K562 (cell line): ENCODE results near the gene SLMAP. TPM values are rescaled to one million over a fixed set of nuclear protein-coding genes. Genes with fewer than 3 reads are reported as not detected.

ENCODE experiments used
- E2F6 ChIP-seq, 2 experiments: IDR thresholded peaks; 2 replicates each; pipeline ENCODE4 v1.6.1; 2011; ENCODE audit warnings: borderline replicate concordance in 1 of 2, control low read depth in 1 of 2, low read depth in 1 of 2, low read length in 1 of 2, mild to moderate bottlenecking in 1 of 2, mixed read lengths in 1 of 2, moderate library complexity in 1 of 2; ENCODE audit not compliant: insufficient read depth in 1 of 2, insufficient read length in 1 of 2, poor library complexity in 1 of 2, severe bottlenecking in 1 of 2; ENCODE audit errors: extremely low read depth in 1 of 2
- MNT ChIP-seq, 2 experiments: fragments of 450-650 bp; conservative IDR thresholded peaks; 2 replicates each; pipeline ENCODE4 v1.6.1; 2017; ENCODE audit warnings: mild to moderate bottlenecking in 2 of 2, moderate library complexity in 2 of 2
- NCOA1 ChIP-seq: fragments of 450-650 bp; IDR thresholded peaks from 2 replicates; pipeline ENCODE4 v1.6.1; 2016; ENCODE audit warnings: low read depth
- NFE2 ChIP-seq: IDR thresholded peaks from 2 replicates; pipeline ENCODE4 v1.6.1; 2014; ENCODE audit warnings: antibody characterized with exemption, low read depth
- RUNX1 ChIP-seq: sonication (generic); IDR thresholded peaks from 2 replicates; pipeline ENCODE4 v1.6.1; 2016; ENCODE audit warnings: antibody characterized with exemption, low read depth
- SMARCA5 ChIP-seq: fragments of 450-650 bp; IDR thresholded peaks from 2 replicates; pipeline ENCODE4 v1.6.1; 2016
- XRCC5 ChIP-seq: fragments of 200-400 bp; formaldehyde crosslinking; IDR thresholded peaks from 2 replicates; pipeline ENCODE4 v1.6.1; 2017; ENCODE audit warnings: low read depth, mild to moderate bottlenecking, low read length
- ZBTB2 ChIP-seq: fragments of 450-650 bp; IDR thresholded peaks from 2 replicates; pipeline ENCODE4 v1.6.1; 2016; ENCODE audit warnings: antibody characterized with exemption
- ZFP1 ChIP-seq: fragments of 450-650 bp; formaldehyde crosslinking; IDR thresholded peaks from 2 replicates; pipeline ENCODE4 v1.4.0; 2020; ENCODE audit warnings: mild to moderate bottlenecking, mixed read lengths
- ZNF766 ChIP-seq: fragments of 200-800 bp; sonication (Bioruptor generic); conservative IDR thresholded peaks from 2 replicates; pipeline ENCODE4 v1.6.1; 2016; ENCODE audit warnings: missing genetic modification characterization, missing compliant biosample characterization
- polyA plus RNA-seq, 8 experiments: library from polyadenylated mRNA; depleted of rRNA in 4 of 8; stranded (reverse) in 5 of 8; unstranded in 3 of 8; fragments of >200 nt; fragmentation: Nextera tagmentation in 2 of 8; fragmentation: Illumina TruSeq in 1 of 8; extraction: Ambion mirVana in 2 of 8; extraction: Trizol in 1 of 8; gene quantifications; 2 replicates each; pipeline versions ENCODE4 v1.2.1 to v1.2.3, GENCODE V29; 2011 to 2014; ENCODE audit warnings: inconsistent platforms in 1 of 8, missing spikeins in 1 of 8
- total RNA-seq, 7 experiments: library from RNA; depleted of rRNA in 6 of 7; stranded (reverse); fragments of >200 nt in 6 of 7; fragmentation: Illumina TruSeq in 2 of 7; extraction: Trizol in 2 of 7; gene quantifications; 2 replicates each; pipeline versions ENCODE4 v1.2.1 to v1.2.3, GENCODE V29; 2011 to 2021; ENCODE audit warnings: low replicate concordance in 1 of 7
- TF ChIP-seq, protein P1 (sequence below), 2 experiments: fragments of 450-650 bp in 1 of 2; sonication (generic) in 1 of 2; formaldehyde crosslinking in 1 of 2; IDR thresholded peaks in 1 of 2; conservative IDR thresholded peaks in 1 of 2; 2 replicates each; pipeline versions ENCODE4 v1.6.1 to v1.8.1; 2016 to 2023; ENCODE audit warnings: mild to moderate bottlenecking in 2 of 2, moderate library complexity in 2 of 2, inconsistent platforms in 1 of 2, missing genetic modification reagents in 1 of 2
- TF ChIP-seq, protein P2 (sequence below): fragments of 450-650 bp; IDR thresholded peaks from 2 replicates; pipeline ENCODE4 v1.6.1; 2017; ENCODE audit warnings: antibody characterized with exemption, mild to moderate bottlenecking
- TF ChIP-seq, protein P3 (sequence below): sonication (generic); formaldehyde crosslinking; IDR thresholded peaks from 2 replicates; pipeline ENCODE4 v1.4.0; 2020; ENCODE audit warnings: mild to moderate bottlenecking, missing genetic modification reagents

SLMAP gene
- total and polyA plus RNA-seq, 9 of the 15 experiments (the other 6 are each of a cell fraction or from before 2014, with no cell fraction given): 12.1 to 50.7 (median 28.3) TPM

GRCh38 chr3:57951066-57951882 is 195.2 kb downstream of the SLMAP start (continued):
- TF ChIP-seq, protein P1, sequence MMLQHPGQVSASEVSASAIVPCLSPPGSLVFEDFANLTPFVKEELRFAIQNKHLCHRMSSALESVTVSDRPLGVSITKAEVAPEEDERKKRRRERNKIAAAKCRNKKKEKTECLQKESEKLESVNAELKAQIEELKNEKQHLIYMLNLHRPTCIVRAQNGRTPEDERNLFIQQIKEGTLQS (IDR thresholded peaks at IDR 0.05): peak; percentile 95
- TF ChIP-seq, protein P1 (CRISPR knock-in tag; conservative IDR thresholded peaks at IDR 0.05): no peak
- TF ChIP-seq NFE2: peak; percentile 73; the same call in 1 of the 2 replicates
- TF ChIP-seq ZFP1 (CRISPR knock-in tag): no peak
- TF ChIP-seq, protein P2, sequence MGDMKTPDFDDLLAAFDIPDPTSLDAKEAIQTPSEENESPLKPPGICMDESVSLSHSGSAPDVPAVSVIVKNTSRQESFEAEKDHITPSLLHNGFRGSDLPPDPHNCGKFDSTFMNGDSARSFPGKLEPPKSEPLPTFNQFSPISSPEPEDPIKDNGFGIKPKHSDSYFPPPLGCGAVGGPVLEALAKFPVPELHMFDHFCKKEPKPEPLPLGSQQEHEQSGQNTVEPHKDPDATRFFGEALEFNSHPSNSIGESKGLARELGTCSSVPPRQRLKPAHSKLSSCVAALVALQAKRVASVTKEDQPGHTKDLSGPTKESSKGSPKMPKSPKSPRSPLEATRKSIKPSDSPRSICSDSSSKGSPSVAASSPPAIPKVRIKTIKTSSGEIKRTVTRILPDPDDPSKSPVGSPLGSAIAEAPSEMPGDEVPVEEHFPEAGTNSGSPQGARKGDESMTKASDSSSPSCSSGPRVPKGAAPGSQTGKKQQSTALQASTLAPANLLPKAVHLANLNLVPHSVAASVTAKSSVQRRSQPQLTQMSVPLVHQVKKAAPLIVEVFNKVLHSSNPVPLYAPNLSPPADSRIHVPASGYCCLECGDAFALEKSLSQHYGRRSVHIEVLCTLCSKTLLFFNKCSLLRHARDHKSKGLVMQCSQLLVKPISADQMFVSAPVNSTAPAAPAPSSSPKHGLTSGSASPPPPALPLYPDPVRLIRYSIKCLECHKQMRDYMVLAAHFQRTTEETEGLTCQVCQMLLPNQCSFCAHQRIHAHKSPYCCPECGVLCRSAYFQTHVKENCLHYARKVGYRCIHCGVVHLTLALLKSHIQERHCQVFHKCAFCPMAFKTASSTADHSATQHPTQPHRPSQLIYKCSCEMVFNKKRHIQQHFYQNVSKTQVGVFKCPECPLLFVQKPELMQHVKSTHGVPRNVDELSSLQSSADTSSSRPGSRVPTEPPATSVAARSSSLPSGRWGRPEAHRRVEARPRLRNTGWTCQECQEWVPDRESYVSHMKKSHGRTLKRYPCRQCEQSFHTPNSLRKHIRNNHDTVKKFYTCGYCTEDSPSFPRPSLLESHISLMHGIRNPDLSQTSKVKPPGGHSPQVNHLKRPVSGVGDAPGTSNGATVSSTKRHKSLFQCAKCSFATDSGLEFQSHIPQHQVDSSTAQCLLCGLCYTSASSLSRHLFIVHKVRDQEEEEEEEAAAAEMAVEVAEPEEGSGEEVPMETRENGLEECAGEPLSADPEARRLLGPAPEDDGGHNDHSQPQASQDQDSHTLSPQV: peak; percentile 90; the same call in 1 of the 2 replicates
- peak in 1 of 2 experiments; percentile 37 for TF ChIP-seq E2F6 (IDR thresholded peaks at IDR 0.05; ENCODE audit: borderline replicate concordance in 1 of 2, extremely low read depth in 1 of 2, insufficient read depth in 1 of 2, insufficient read length in 1 of 2, low read depth in 1 of 2, low read length in 1 of 2, poor library complexity in 1 of 2, severe bottlenecking in 1 of 2)
- TF ChIP-seq ZNF766: 0 out of 2 replicates have a peak, but pooled peaks have one; percentile 38
- TF ChIP-seq ZBTB2: 0 out of 2 replicates have a peak, but pooled peaks have one; percentile 29
- TF ChIP-seq, protein P3, sequence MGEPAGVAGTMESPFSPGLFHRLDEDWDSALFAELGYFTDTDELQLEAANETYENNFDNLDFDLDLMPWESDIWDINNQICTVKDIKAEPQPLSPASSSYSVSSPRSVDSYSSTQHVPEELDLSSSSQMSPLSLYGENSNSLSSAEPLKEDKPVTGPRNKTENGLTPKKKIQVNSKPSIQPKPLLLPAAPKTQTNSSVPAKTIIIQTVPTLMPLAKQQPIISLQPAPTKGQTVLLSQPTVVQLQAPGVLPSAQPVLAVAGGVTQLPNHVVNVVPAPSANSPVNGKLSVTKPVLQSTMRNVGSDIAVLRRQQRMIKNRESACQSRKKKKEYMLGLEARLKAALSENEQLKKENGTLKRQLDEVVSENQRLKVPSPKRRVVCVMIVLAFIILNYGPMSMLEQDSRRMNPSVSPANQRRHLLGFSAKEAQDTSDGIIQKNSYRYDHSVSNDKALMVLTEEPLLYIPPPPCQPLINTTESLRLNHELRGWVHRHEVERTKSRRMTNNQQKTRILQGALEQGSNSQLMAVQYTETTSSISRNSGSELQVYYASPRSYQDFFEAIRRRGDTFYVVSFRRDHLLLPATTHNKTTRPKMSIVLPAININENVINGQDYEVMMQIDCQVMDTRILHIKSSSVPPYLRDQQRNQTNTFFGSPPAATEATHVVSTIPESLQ (CRISPR knock-in tag): no peak
- no peak for TF ChIP-seq RUNX1
- TF ChIP-seq XRCC5: no peak
- 0 out of 4 replicates have a peak, but pooled peaks of 1 of the 2 experiments have one; percentile 4 for TF ChIP-seq MNT (conservative IDR thresholded peaks at IDR 0.05)
- TF ChIP-seq NCOA1: 0 out of 2 replicates have a peak, but pooled peaks have one; percentile 44
- no peak for TF ChIP-seq SMARCA5
